ENCODE measurements around the gene PRRC2C.

DNA sequence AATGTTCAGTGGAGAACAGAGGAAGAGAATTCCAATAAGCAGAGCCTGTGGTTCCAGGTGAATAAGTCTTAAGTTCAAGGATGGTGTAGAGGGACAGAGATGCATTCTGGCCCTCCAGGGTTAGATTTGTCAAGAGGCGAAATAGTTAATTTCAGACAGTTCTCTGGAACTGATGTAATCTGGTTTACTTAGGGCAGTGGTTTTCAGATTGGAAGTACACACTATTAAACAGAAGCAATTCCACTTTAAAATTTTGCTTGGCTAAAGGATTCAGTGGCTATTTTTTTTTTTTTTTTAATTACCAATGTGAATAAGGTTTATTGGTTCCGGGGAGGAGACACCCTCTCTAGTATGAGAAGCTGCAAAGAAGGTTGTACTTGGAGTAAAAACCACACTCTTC lies 111.4 kb downstream of the PRRC2C start:
- TF ChIP-seq, protein P1, sequence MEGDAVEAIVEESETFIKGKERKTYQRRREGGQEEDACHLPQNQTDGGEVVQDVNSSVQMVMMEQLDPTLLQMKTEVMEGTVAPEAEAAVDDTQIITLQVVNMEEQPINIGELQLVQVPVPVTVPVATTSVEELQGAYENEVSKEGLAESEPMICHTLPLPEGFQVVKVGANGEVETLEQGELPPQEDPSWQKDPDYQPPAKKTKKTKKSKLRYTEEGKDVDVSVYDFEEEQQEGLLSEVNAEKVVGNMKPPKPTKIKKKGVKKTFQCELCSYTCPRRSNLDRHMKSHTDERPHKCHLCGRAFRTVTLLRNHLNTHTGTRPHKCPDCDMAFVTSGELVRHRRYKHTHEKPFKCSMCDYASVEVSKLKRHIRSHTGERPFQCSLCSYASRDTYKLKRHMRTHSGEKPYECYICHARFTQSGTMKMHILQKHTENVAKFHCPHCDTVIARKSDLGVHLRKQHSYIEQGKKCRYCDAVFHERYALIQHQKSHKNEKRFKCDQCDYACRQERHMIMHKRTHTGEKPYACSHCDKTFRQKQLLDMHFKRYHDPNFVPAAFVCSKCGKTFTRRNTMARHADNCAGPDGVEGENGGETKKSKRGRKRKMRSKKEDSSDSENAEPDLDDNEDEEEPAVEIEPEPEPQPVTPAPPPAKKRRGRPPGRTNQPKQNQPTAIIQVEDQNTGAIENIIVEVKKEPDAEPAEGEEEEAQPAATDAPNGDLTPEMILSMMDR (IDR thresholded peaks at IDR 0.05; ENCODE audit: poor library complexity, severe bottlenecking): no peak
- TF ChIP-seq EZH2 (IDR thresholded peaks at IDR 0.05; ENCODE audit: borderline replicate concordance, insufficient read depth, low read length, poor library complexity, severe bottlenecking) (no peak), POLR2AphosphoS5 (IDR thresholded peaks at IDR 0.05) (no peak), SMC3 (conservative IDR thresholded peaks at IDR 0.05; ENCODE audit: poor library complexity) (no peak), MXI1 (conservative IDR thresholded peaks at IDR 0.05; ENCODE audit: poor library complexity, severe bottlenecking) (no peak), EP300 (conservative IDR thresholded peaks at IDR 0.05; ENCODE audit: poor library complexity, severe bottlenecking) (no peak)
